ENCODE results near the gene MTRF1L.

GRCh38 chr6:153024709-153025017 is 22.2 kb upstream of the MTRF1L start:
- TF ChIP-seq CTCF (IDR thresholded peaks at IDR 0.05; ENCODE audit: poor library complexity) (no peak), EZH2phosphoT487 (IDR thresholded peaks at IDR 0.05; ENCODE audit: low read depth, severe bottlenecking, unreplicated experiment) (no peak)
